Lung (tissue), 12 donors: ENCODE data around the gene PPP4R1. TPM values are rescaled to one million over a fixed set of nuclear protein-coding genes. Genes with fewer than 3 reads are reported as not detected.

ENCODE experiments used
- ATAC-seq: fragments of 200-7000 bp; cut with Tn5 transposase; one replicate; pipeline ENCODE4 v1.9.1; 2020; ENCODE audit warnings: moderate number of reproducible peaks; ENCODE audit not compliant: insufficient read depth, low FRiP score
- DNase-seq, 3 donors: peaks; one replicate each; pipeline ENCODE4 v3.0.0-alpha.2; 2013 to 2017
- H3K27ac ChIP-seq, 2 donors: one replicate each; pipeline ENCODE4 v1.5.1; 2013; ENCODE audit warnings: mild to moderate bottlenecking in 2 of 2, moderate library complexity in 2 of 2, control low read depth in 1 of 2, inconsistent platforms in 1 of 2, low read depth in 1 of 2, low read length in 1 of 2
- H3K27me3 ChIP-seq, 3 donors: one replicate each; pipeline ENCODE4 v1.5.1; 2013; ENCODE audit warnings: low read length in 2 of 3; ENCODE audit not compliant: control insufficient read depth in 3 of 3, insufficient read depth in 3 of 3
- H3K36me3 ChIP-seq, 4 donors: one replicate each; pipeline ENCODE4 v1.5.1; 2013; ENCODE audit warnings: low read length in 4 of 4, mild to moderate bottlenecking in 1 of 4, moderate library complexity in 1 of 4; ENCODE audit not compliant: control insufficient read depth in 4 of 4, insufficient read depth in 4 of 4
- H3K4me1 ChIP-seq, 5 donors: one replicate each; pipeline ENCODE4 v1.5.1; 2013; ENCODE audit warnings: low read length in 5 of 5, mild to moderate bottlenecking in 2 of 5, moderate library complexity in 1 of 5; ENCODE audit not compliant: control insufficient read depth in 5 of 5, insufficient read depth in 5 of 5
- H3K4me3 ChIP-seq: one replicate; pipeline ENCODE4 v1.5.1; 2013; ENCODE audit warnings: mild to moderate bottlenecking, control low read depth, moderate library complexity
- H3K9ac ChIP-seq, 2 donors: one replicate each; pipeline ENCODE4 v1.5.1; 2013; ENCODE audit warnings: low read length in 2 of 2, control low read depth in 1 of 2; ENCODE audit not compliant: insufficient read depth in 1 of 2
- H3K9me3 ChIP-seq, 4 donors: one replicate each; pipeline ENCODE4 v1.5.1; 2013; ENCODE audit warnings: low read length in 3 of 4, mild to moderate bottlenecking in 1 of 4, moderate library complexity in 1 of 4; ENCODE audit not compliant: control insufficient read depth in 4 of 4, insufficient read depth in 3 of 4
- CTCF ChIP-seq: IDR thresholded peaks from 2 replicates; pipeline ENCODE4 v1.5.1; 2012; ENCODE audit warnings: mild to moderate bottlenecking; ENCODE audit errors: control extremely low read depth, extremely low read depth
- whole genome bisulfite sequencing, 2 donors: extraction: QIAGEN DNeasy Blood & Tissue Kit; methylation state at CpG; one replicate each; pipeline ENCODE4 v1.1.7; 2013; 5-methylcytosine and 5-hydroxymethylcytosine counted together
- polyA plus RNA-seq, 2 donors: library from polyadenylated mRNA; stranded (reverse); fragments of 200-250 nt; gene quantifications; one replicate each; pipeline ENCODE4 v1.2.1, GENCODE V29; 2013
- total RNA-seq, 2 donors: library from RNA; depleted of rRNA in 1 of 2; stranded (reverse); fragments of >200 nt in 1 of 2; gene quantifications; one replicate each; pipeline ENCODE4 v1.2.1, GENCODE V29; 2014 to 2021
- donor health status: control.
- donor health status: control.
- donor health status: Bipolar disorder and iron deficiency.
- donor health status: healthy.
- donor health status: DM: yes; HTN: yes; CAD: no.

The PPP4R1 gene
- total and polyA plus RNA-seq, 4 donors = 34.4 to 190 (median 99.0) TPM

- 94 to 96% methylated on average over 24 of the region's 24 CpGs for WGBS, 2 donors
- TF ChIP-seq CTCF = no peak
- H3K9ac ChIP-seq = no peak overlapping the region
- no peaks in the 10 kb centered on the region for H3K27me3 ChIP-seq
- H3K4me1 ChIP-seq = peaks cover 0 to 2% (median 0%) of the 10 kb centered on the region in 5 donors
- no peak overlapping the region for H3K27ac ChIP-seq
- H3K36me3 ChIP-seq = no peaks in the 10 kb centered on the region
- no peak overlapping the region for H3K4me3 ChIP-seq
- H3K9me3 ChIP-seq = no peaks in the 10 kb centered on the region
- DNase-seq (no peak), ATAC-seq (no peak)
These were observed 45.4 kb upstream of the PPP4R1 start for GRCh38 chr18:9659499-9660375.

- no peak overlapping the region for H3K27ac ChIP-seq
- ATAC-seq (no peak), DNase-seq (no peak)
- H3K9me3 ChIP-seq = no peaks in the 10 kb centered on the region
- TF ChIP-seq CTCF = no peak
- no peak overlapping the region for H3K9ac ChIP-seq
- H3K4me3 ChIP-seq = no peak overlapping the region
- H3K27me3 ChIP-seq = no peaks in the 10 kb centered on the region
- H3K4me1 ChIP-seq = peaks cover 0 to 2% (median 0%) of the 10 kb centered on the region in 5 donors
- 67 to 82% methylated on average over 7 of the region's 7 CpGs for WGBS, 2 donors
- H3K36me3 ChIP-seq = no peaks in the 10 kb centered on the region
These were observed 43.8 kb upstream of the PPP4R1 start for GRCh38 chr18:9658087-9658641.

- Histone ChIP-seq H3K9ac (no peak overlapping the region), H3K36me3 (no peaks in the 10 kb centered on the region), H3K27ac (no peak overlapping the region), H3K27me3 (no peaks in the 10 kb centered on the region), H3K4me1 (peaks cover 0 to 2% (median 0%) of the 10 kb centered on the region in 5 donors), H3K4me3 (no peak overlapping the region), H3K9me3 (no peaks in the 10 kb centered on the region)
- DNase-seq (no peak), ATAC-seq (no peak)
- no peak for TF ChIP-seq CTCF
- 88 to 100% methylated on average over 1 of the region's 1 CpG for WGBS, 2 donors
These were observed 40.9 kb upstream of the PPP4R1 start for GRCh38 chr18:9655232-9655767.
